HEK293 (cell line): ENCODE results near the gene DEF6.

Experiments
- CTCF ChIA-PET: fragments of 350-600 bp; formaldehyde crosslinking; extraction: SDS; loops from one replicate; lab custom pipeline; 2021; ENCODE audit warnings: antibody characterized with exemption; lab: Yijun Ruan, JAX
- POLR2A ChIA-PET: fragments of 300-600 bp; formaldehyde crosslinking; extraction: SDS; loops from one replicate; lab custom pipeline; 2020; ENCODE audit warnings: antibody characterized with exemption, inconsistent platforms; lab: Yijun Ruan, JAX
- H3K27ac ChIP-seq: fragments of 200-500 bp; sonication (Bioruptor generic); 2 replicates; pipeline ENCODE4 v1.5.1; 2014; ENCODE audit warnings: low read depth, low read length, control low read depth, inconsistent platforms; ENCODE audit errors: extremely low read depth
- H3K36me3 ChIP-seq, 2 experiments: fragments of 200-500 bp in 1 of 2; sonication (Bioruptor generic) in 1 of 2; 1 replicate in 1 of 2; 2 replicates in 1 of 2; pipeline ENCODE4 v1.5.1; 2014 to 2017; ENCODE audit warnings: inconsistent platforms in 2 of 2, low read length in 2 of 2; ENCODE audit not compliant: control insufficient read depth in 2 of 2, insufficient read depth in 1 of 2
- H3K4me1 ChIP-seq: fragments of 200-500 bp; sonication (Bioruptor generic); 2 replicates; pipeline ENCODE4 v1.5.1; 2014; ENCODE audit warnings: mild to moderate bottlenecking, low read length, inconsistent platforms; ENCODE audit not compliant: control insufficient read depth, insufficient read depth
- H3K4me3 ChIP-seq: 2 replicates; pipeline ENCODE4 v1.5.1; 2011; ENCODE audit warnings: low read depth, mild to moderate bottlenecking, control low read depth, low read length, moderate library complexity
- H3K9me3 ChIP-seq: fragments of 200-500 bp; sonication (Bioruptor generic); 2 replicates; pipeline ENCODE4 v1.5.1; 2014; ENCODE audit warnings: low read depth, low read length, inconsistent platforms; ENCODE audit not compliant: control insufficient read depth, insufficient read depth
- FEZF1 ChIP-seq: fragments of 450-650 bp; formaldehyde crosslinking; IDR thresholded peaks from 2 replicates; pipeline ENCODE4 v1.5.1; 2016; ENCODE audit warnings: missing biosample characterization, missing genetic modification characterization
- GFI1B ChIP-seq: fragments of 450-650 bp; formaldehyde crosslinking; IDR thresholded peaks from 2 replicates; pipeline ENCODE4 v1.5.1; 2016; ENCODE audit warnings: missing biosample characterization, missing genetic modification characterization
- KLF10 ChIP-seq: fragments of 450-650 bp; IDR thresholded peaks from 2 replicates; pipeline ENCODE4 v1.5.1; 2018; ENCODE audit warnings: missing biosample characterization, mild to moderate bottlenecking, missing genetic modification characterization
- PATZ1 ChIP-seq: fragments of 450-650 bp; formaldehyde crosslinking; IDR thresholded peaks from 2 replicates; pipeline ENCODE4 v1.5.1; 2016; ENCODE audit warnings: missing biosample characterization, missing genetic modification characterization
- PRDM10 ChIP-seq: fragments of 450-650 bp; formaldehyde crosslinking; IDR thresholded peaks from 2 replicates; pipeline ENCODE4 v1.5.1; 2016; ENCODE audit warnings: missing biosample characterization, missing genetic modification characterization
- TRIM28 ChIP-seq: IDR thresholded peaks from 2 replicates; pipeline ENCODE4 v1.6.1; 2011; ENCODE audit warnings: low read length, control low read depth, borderline replicate concordance
- WT1 ChIP-seq: fragments of 450-650 bp; formaldehyde crosslinking; IDR thresholded peaks from 2 replicates; pipeline ENCODE4 v1.5.1; 2016; ENCODE audit warnings: missing biosample characterization, missing genetic modification characterization
- ZBTB17 ChIP-seq: fragments of 450-650 bp; formaldehyde crosslinking; IDR thresholded peaks from 2 replicates; pipeline ENCODE4 v1.5.1; 2016; ENCODE audit warnings: missing biosample characterization, missing genetic modification characterization
- ZBTB44 ChIP-seq: fragments of 450-650 bp; IDR thresholded peaks from 2 replicates; pipeline ENCODE4 v1.5.1; 2018; ENCODE audit warnings: missing biosample characterization, mild to moderate bottlenecking, missing genetic modification characterization
- ZBTB8A ChIP-seq: fragments of 450-650 bp; formaldehyde crosslinking; IDR thresholded peaks from 2 replicates; pipeline ENCODE4 v1.5.1; 2016; ENCODE audit warnings: missing biosample characterization, missing genetic modification characterization
- ZFP3 ChIP-seq: fragments of 450-650 bp; formaldehyde crosslinking; IDR thresholded peaks from 2 replicates; pipeline ENCODE4 v1.5.1; 2016; ENCODE audit warnings: low read depth, missing biosample characterization, missing genetic modification characterization
- ZIC2 ChIP-seq: fragments of 450-650 bp; formaldehyde crosslinking; IDR thresholded peaks from 2 replicates; pipeline ENCODE4 v1.5.1; 2016; ENCODE audit warnings: missing biosample characterization, missing genetic modification characterization
- ZNF10 ChIP-seq: fragments of 450-650 bp; formaldehyde crosslinking; IDR thresholded peaks from 2 replicates; pipeline ENCODE4 v1.5.1; 2017; ENCODE audit warnings: missing biosample characterization, missing genetic modification characterization
- ZNF157 ChIP-seq: fragments of 450-650 bp; formaldehyde crosslinking; IDR thresholded peaks from 2 replicates; pipeline ENCODE4 v1.5.1; 2016; ENCODE audit warnings: missing biosample characterization, missing genetic modification characterization
- ZNF16 ChIP-seq: fragments of 450-650 bp; formaldehyde crosslinking; IDR thresholded peaks from 2 replicates; pipeline ENCODE4 v1.5.1; 2016; ENCODE audit warnings: low read depth, missing biosample characterization, missing genetic modification characterization
- ZNF184 ChIP-seq: fragments of 450-650 bp; IDR thresholded peaks from 2 replicates; pipeline ENCODE4 v1.5.1; 2018; ENCODE audit warnings: missing biosample characterization, mild to moderate bottlenecking, missing genetic modification characterization
- ZNF24 ChIP-seq: fragments of 450-650 bp; formaldehyde crosslinking; IDR thresholded peaks from 2 replicates; pipeline ENCODE4 v1.5.1; 2016; ENCODE audit warnings: missing biosample characterization, missing genetic modification characterization
- ZNF274 ChIP-seq, 2 experiments: fragments of 200-500 bp in 1 of 2; fragments of 450-650 bp in 1 of 2; sonication (Bioruptor generic) in 1 of 2; formaldehyde crosslinking in 1 of 2; IDR thresholded peaks; 2 replicates each; pipeline versions ENCODE4 v1.5.1 to v1.6.1; 2014 to 2016; ENCODE audit warnings: borderline replicate concordance in 1 of 2, inconsistent platforms in 1 of 2, low read length in 1 of 2, missing biosample characterization in 1 of 2, missing genetic modification characterization in 1 of 2
- ZNF416 ChIP-seq: fragments of 450-650 bp; formaldehyde crosslinking; IDR thresholded peaks from 2 replicates; pipeline ENCODE4 v1.5.1; 2016; ENCODE audit warnings: missing biosample characterization, missing genetic modification characterization
- ZNF48 ChIP-seq: fragments of 450-650 bp; formaldehyde crosslinking; IDR thresholded peaks from 2 replicates; pipeline ENCODE4 v1.5.1; 2016; ENCODE audit warnings: missing biosample characterization, missing genetic modification characterization
- ZNF529 ChIP-seq: fragments of 450-650 bp; formaldehyde crosslinking; IDR thresholded peaks from 2 replicates; pipeline ENCODE4 v1.5.1; 2017; ENCODE audit warnings: missing genetic modification characterization, missing biosample characterization; ENCODE audit not compliant: insufficient replicate concordance
- ZNF560 ChIP-seq: fragments of 450-650 bp; formaldehyde crosslinking; IDR thresholded peaks from 2 replicates; pipeline ENCODE4 v1.5.1; 2017; ENCODE audit warnings: missing biosample characterization, missing genetic modification characterization, borderline replicate concordance
- ZNF571 ChIP-seq: fragments of 450-650 bp; formaldehyde crosslinking; IDR thresholded peaks from 2 replicates; pipeline ENCODE4 v1.5.0; 2017; ENCODE audit warnings: missing biosample characterization, missing genetic modification characterization
- ZNF580 ChIP-seq: fragments of 450-650 bp; formaldehyde crosslinking; IDR thresholded peaks from 2 replicates; pipeline ENCODE4 v1.5.1; 2016; ENCODE audit warnings: missing biosample characterization, missing genetic modification characterization
- ZNF596 ChIP-seq: fragments of 450-650 bp; IDR thresholded peaks from 2 replicates; pipeline ENCODE4 v1.5.0; 2018; ENCODE audit warnings: missing biosample characterization, mild to moderate bottlenecking, missing genetic modification characterization, moderate library complexity
- ZNF664 ChIP-seq: fragments of 450-650 bp; formaldehyde crosslinking; IDR thresholded peaks from 2 replicates; pipeline ENCODE4 v1.5.1; 2016; ENCODE audit warnings: missing biosample characterization, missing genetic modification characterization
- ZSCAN30 ChIP-seq: fragments of 450-650 bp; IDR thresholded peaks from 2 replicates; pipeline ENCODE4 v1.5.1; 2018; ENCODE audit warnings: missing biosample characterization, mild to moderate bottlenecking, missing genetic modification characterization, moderate library complexity

Gene DEF6

GRCh38 chr6:35351422-35351821 lies 53.8 kb downstream of the DEF6 start (continued):
- TF ChIP-seq PRDM10 (tag by site-specific recombination), result no peak
- no peak for TF ChIP-seq ZNF184 (tag by site-specific recombination)
- no peak for TF ChIP-seq ZNF560
- TF ChIP-seq ZBTB17, result no peak
- TF ChIP-seq ZSCAN30, result no peak
- no peak for TF ChIP-seq ZNF416 (tag by site-specific recombination)
- TF ChIP-seq WT1 (tag by site-specific recombination), result no peak
- TF ChIP-seq ZFP3 (tag by site-specific recombination), result no peak
- TF ChIP-seq, all 188 proteins: peak for 0

- H3K4me3 ChIP-seq, result no peak overlapping the region
- ChIA-PET POLR2A (no interaction called here), CTCF (no interaction called here)
- peaks cover 12 to 47% of the 10 kb centered on the region in 2 experiments; a peak in 2 of 3 replicates for H3K36me3 ChIP-seq
- H3K9me3 ChIP-seq, result no peaks in the 10 kb centered on the region
- no peaks in the 10 kb centered on the region for H3K4me1 ChIP-seq
- TF ChIP-seq KLF10, result no peak
- TF ChIP-seq ZNF580 (tag by site-specific recombination), result no peak
- no peak for TF ChIP-seq ZNF274 (IDR thresholded peaks at IDR 0.05; ENCODE audit: low read length)
- TF ChIP-seq ZNF274 (tag by site-specific recombination; IDR thresholded peaks at IDR 0.05; ENCODE audit: borderline replicate concordance), result no peak
- no peak for TF ChIP-seq GFI1B (tag by site-specific recombination)
- no peak for TF ChIP-seq ZNF157
- TF ChIP-seq ZBTB8A (tag by site-specific recombination), result no peak
- TF ChIP-seq ZNF571, result no peak
- no peak for TF ChIP-seq TRIM28
- TF ChIP-seq ZNF48 (tag by site-specific recombination), result no peak
- no peak for TF ChIP-seq ZIC2 (tag by site-specific recombination)
- TF ChIP-seq ZNF16, result no peak
- no peak for TF ChIP-seq ZNF664 (tag by site-specific recombination)
- TF ChIP-seq ZNF24 (tag by site-specific recombination), result no peak
- no peak for TF ChIP-seq ZNF596 (tag by site-specific recombination)
- no peak for TF ChIP-seq FEZF1 (tag by site-specific recombination)
- TF ChIP-seq ZBTB44 (tag by site-specific recombination), result no peak
- no peak for TF ChIP-seq PATZ1 (tag by site-specific recombination)
- TF ChIP-seq ZNF10 (tag by site-specific recombination), result no peak
- no peak for TF ChIP-seq ZNF529 (tag by site-specific recombination)
- TF ChIP-seq, all 188 proteins: peak for 0
- H3K27ac ChIP-seq, result no peak overlapping the region
Observed at GRCh38 chr6:35352735-35353134, 55.1 kb downstream of the DEF6 start.
